GM12878 (cell line): ENCODE results near the gene ABCD3. TPM values are rescaled to one million over a fixed set of nuclear protein-coding genes. Genes with fewer than 3 reads are reported as not detected.
A peak's percentile ranks its signal among the peaks of the same experiment; 100 is the strongest.

Experiments
- BACH1 ChIP-seq: fragments of 450-650 bp; IDR thresholded peaks from 2 replicates; pipeline ENCODE4 v1.6.1; 2017; ENCODE audit warnings: mild to moderate bottlenecking, borderline replicate concordance
- BCL11A ChIP-seq: IDR thresholded peaks from 2 replicates; pipeline ENCODE4 v1.6.1; 2011; ENCODE audit warnings: low read depth, low read length
- BHLHE40 ChIP-seq, 2 experiments: fragments of 450-650 bp in 1 of 2; IDR thresholded peaks; 2 replicates each; pipeline ENCODE4 v1.6.1; 2011 to 2017; ENCODE audit warnings: low read depth in 2 of 2, borderline replicate concordance in 1 of 2, improper control_type of control experiment in 1 of 2, low read length in 1 of 2, mild to moderate bottlenecking in 1 of 2
- DPF2 ChIP-seq: fragments of 450-650 bp; IDR thresholded peaks from 2 replicates; pipeline ENCODE4 v1.6.1; 2017; ENCODE audit warnings: mild to moderate bottlenecking
- E4F1 ChIP-seq: fragments of 450-650 bp; IDR thresholded peaks from 2 replicates; pipeline ENCODE4 v1.6.1; 2018; ENCODE audit warnings: borderline replicate concordance, mild to moderate bottlenecking; ENCODE audit not compliant: partially characterized antibody
- EP300 ChIP-seq, 2 experiments: fragments of 150-350 bp in 1 of 2; IDR thresholded peaks; 2 replicates each; pipeline ENCODE4 v1.6.1; 2011 to 2012; ENCODE audit warnings: low read depth in 2 of 2, low read length in 2 of 2, borderline replicate concordance in 1 of 2, improper control_type of control experiment in 1 of 2, inconsistent platforms in 1 of 2; ENCODE audit not compliant: control insufficient read depth in 1 of 2
- EZH2 ChIP-seq: IDR thresholded peaks from 2 replicates; pipeline ENCODE4 v1.6.1; 2012; ENCODE audit warnings: low read depth, mild to moderate bottlenecking, control low read depth, inconsistent platforms, low read length, borderline replicate concordance; ENCODE audit not compliant: control insufficient read depth
- IKZF1 ChIP-seq: fragments of 450-650 bp; conservative IDR thresholded peaks from 2 replicates; pipeline ENCODE4 v1.6.1; 2017; ENCODE audit warnings: antibody characterized with exemption, mild to moderate bottlenecking
- JUNB ChIP-seq: IDR thresholded peaks from 2 replicates; pipeline ENCODE4 v1.6.1; 2016; ENCODE audit warnings: antibody characterized with exemption, mild to moderate bottlenecking
- MEF2A ChIP-seq: IDR thresholded peaks from 2 replicates; pipeline ENCODE4 v1.6.1; 2011; ENCODE audit warnings: low read depth, mild to moderate bottlenecking, low read length, moderate library complexity; ENCODE audit not compliant: insufficient read depth
- NFXL1 ChIP-seq: fragments of 450-650 bp; IDR thresholded peaks from 2 replicates; pipeline ENCODE4 v1.6.1; 2017; ENCODE audit warnings: antibody characterized with exemption, mild to moderate bottlenecking, borderline replicate concordance
- PAX5 ChIP-seq: IDR thresholded peaks from 2 replicates; pipeline ENCODE4 v1.6.1; 2011; ENCODE audit warnings: low read depth, low read length, borderline replicate concordance
- RELB ChIP-seq: fragments of 450-650 bp; IDR thresholded peaks from 2 replicates; pipeline ENCODE4 v1.6.1; 2017; ENCODE audit warnings: low read depth, mild to moderate bottlenecking, moderate library complexity
- RFX5 ChIP-seq: IDR thresholded peaks from 2 replicates; pipeline ENCODE4 v1.6.1; 2011; ENCODE audit warnings: low read depth, low read length, improper control_type of control experiment
- SIN3A ChIP-seq: IDR thresholded peaks from 2 replicates; pipeline ENCODE4 v1.6.1; 2012; ENCODE audit warnings: low read depth, low read length, improper control_type of control experiment
- SREBF1 ChIP-seq: IDR thresholded peaks from 2 replicates; pipeline ENCODE4 v1.6.1; 2012; ENCODE audit warnings: mild to moderate bottlenecking, low read length
- SUPT20H ChIP-seq: IDR thresholded peaks from 2 replicates; pipeline ENCODE4 v1.6.1; 2011; ENCODE audit warnings: low read depth, mild to moderate bottlenecking, low read length, moderate library complexity, borderline replicate concordance; ENCODE audit not compliant: control insufficient read depth
- TAF1 ChIP-seq: IDR thresholded peaks from 2 replicates; pipeline ENCODE4 v1.6.1; 2011; ENCODE audit warnings: mild to moderate bottlenecking, low read depth, low read length, borderline replicate concordance
- TARDBP ChIP-seq: IDR thresholded peaks from 2 replicates; pipeline ENCODE4 v1.6.1; 2016; ENCODE audit warnings: borderline replicate concordance
- polyA plus RNA-seq, 11 experiments: library from polyadenylated mRNA; depleted of rRNA in 4 of 11; unstranded in 6 of 11; stranded (reverse) in 5 of 11; fragments of >200 nt; fragmentation: Nextera tagmentation in 4 of 11; fragmentation: Illumina TruSeq in 1 of 11; extraction: Ambion mirVana in 4 of 11; extraction: Trizol in 1 of 11; gene quantifications; 1 replicate in 1 of 11; 2 replicates in 10 of 11; pipeline versions ENCODE4 v1.2.1 to v1.2.3, GENCODE V29; 2011 to 2016; ENCODE audit warnings: inconsistent platforms in 2 of 11, missing spikeins in 2 of 11, low read depth in 1 of 11
- total RNA-seq, 4 experiments: library from RNA; depleted of rRNA in 3 of 4; stranded (reverse); fragments of >200 nt in 3 of 4; fragmentation: Illumina TruSeq in 1 of 4; extraction: Trizol in 1 of 4; gene quantifications; 2 replicates each; pipeline versions ENCODE4 v1.2.1 to v1.2.3, GENCODE V29; 2013 to 2021
- TF ChIP-seq, protein P1 (sequence below): fragments of 450-650 bp; formaldehyde crosslinking; IDR thresholded peaks from 2 replicates; pipeline ENCODE4 v1.5.0; 2022; ENCODE audit warnings: mild to moderate bottlenecking, missing genetic modification characterization
- TF ChIP-seq, protein P2 (sequence below): IDR thresholded peaks from 2 replicates; pipeline ENCODE4 v1.6.1; 2011; ENCODE audit warnings: borderline replicate concordance, low read depth, mild to moderate bottlenecking, moderate library complexity, mixed read lengths, low read length; ENCODE audit not compliant: insufficient read depth; ENCODE audit errors: extremely low read length

The ABCD3 gene
- total and polyA plus RNA-seq, 10 of the 15 experiments (the other 5 are each of a cell fraction or from before 2014, with no cell fraction given), result 15.1 to 40.2 (median 24.1) TPM

GRCh38 chr1:94417978-94418663 lies at the start of gene ABCD3 (continued):
- TF ChIP-seq SIN3A (peak; percentile 17; the same call in 1 of the 2 replicates), EZH2 (no peak), NFXL1 (peak; percentile 88), PAX5 (no peak), SREBF1 (no peak), TARDBP (no peak), BHLHE40 (IDR thresholded peaks at IDR 0.05; ENCODE audit: borderline replicate concordance in 1 of 2, low read depth in 2 of 2, low read length in 1 of 2) (peak in 1 of 2 experiments; percentile 83; a peak in 2 of 4 replicates), JUNB (no peak), DPF2 (peak; percentile 77), EP300 (IDR thresholded peaks at IDR 0.05; ENCODE audit: borderline replicate concordance in 1 of 2, control insufficient read depth in 1 of 2, low read depth in 2 of 2, low read length in 2 of 2) (0 out of 4 replicates have a peak, but pooled peaks have one; percentile 9 to 11), RFX5 (0 out of 2 replicates have a peak, but pooled peaks have one; percentile 34), BCL11A (no peak), IKZF1 (peak; percentile 98), TAF1 (peak; percentile 73; the same call in 1 of the 2 replicates), BACH1 (peak; percentile 66; the same call in 1 of the 2 replicates), E4F1 (no peak), MEF2A (no peak), RELB (peak; percentile 69; the same call in 1 of the 2 replicates), SUPT20H (no peak)
- TF ChIP-seq, protein P1, sequence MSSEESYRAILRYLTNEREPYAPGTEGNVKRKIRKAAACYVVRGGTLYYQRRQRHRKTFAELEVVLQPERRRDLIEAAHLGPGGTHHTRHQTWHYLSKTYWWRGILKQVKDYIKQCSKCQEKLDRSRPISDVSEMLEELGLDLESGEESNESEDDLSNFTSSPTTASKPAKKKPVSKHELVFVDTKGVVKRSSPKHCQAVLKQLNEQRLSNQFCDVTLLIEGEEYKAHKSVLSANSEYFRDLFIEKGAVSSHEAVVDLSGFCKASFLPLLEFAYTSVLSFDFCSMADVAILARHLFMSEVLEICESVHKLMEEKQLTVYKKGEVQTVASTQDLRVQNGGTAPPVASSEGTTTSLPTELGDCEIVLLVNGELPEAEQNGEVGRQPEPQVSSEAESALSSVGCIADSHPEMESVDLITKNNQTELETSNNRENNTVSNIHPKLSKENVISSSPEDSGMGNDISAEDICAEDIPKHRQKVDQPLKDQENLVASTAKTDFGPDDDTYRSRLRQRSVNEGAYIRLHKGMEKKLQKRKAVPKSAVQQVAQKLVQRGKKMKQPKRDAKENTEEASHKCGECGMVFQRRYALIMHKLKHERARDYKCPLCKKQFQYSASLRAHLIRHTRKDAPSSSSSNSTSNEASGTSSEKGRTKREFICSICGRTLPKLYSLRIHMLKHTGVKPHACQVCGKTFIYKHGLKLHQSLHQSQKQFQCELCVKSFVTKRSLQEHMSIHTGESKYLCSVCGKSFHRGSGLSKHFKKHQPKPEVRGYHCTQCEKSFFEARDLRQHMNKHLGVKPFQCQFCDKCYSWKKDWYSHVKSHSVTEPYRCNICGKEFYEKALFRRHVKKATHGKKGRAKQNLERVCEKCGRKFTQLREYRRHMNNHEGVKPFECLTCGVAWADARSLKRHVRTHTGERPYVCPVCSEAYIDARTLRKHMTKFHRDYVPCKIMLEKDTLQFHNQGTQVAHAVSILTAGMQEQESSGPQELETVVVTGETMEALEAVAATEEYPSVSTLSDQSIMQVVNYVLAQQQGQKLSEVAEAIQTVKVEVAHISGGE (CRISPR knock-in tag), result no peak
- TF ChIP-seq, protein P2, sequence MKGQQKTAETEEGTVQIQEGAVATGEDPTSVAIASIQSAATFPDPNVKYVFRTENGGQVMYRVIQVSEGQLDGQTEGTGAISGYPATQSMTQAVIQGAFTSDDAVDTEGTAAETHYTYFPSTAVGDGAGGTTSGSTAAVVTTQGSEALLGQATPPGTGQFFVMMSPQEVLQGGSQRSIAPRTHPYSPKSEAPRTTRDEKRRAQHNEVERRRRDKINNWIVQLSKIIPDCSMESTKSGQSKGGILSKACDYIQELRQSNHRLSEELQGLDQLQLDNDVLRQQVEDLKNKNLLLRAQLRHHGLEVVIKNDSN, result no peak
